Activated B cell treated with CpG ODN at 0.5 μM for 24 hours (primary cell): ENCODE data around the gene ZNF862. TPM values are rescaled to one million over a fixed set of nuclear protein-coding genes. Genes with fewer than 3 reads are reported as not detected.

Experiments
- ATAC-seq: fragments of 200-7000 bp; cut with Tn5 transposase; one replicate; pipeline ENCODE4 v1.10.0; 2021; ENCODE audit warnings: low read depth, mild to moderate bottlenecking, moderate library complexity
- CTCF ChIA-PET: fragments of 350-600 bp; sonication (Branson Sonifier 250); formaldehyde crosslinking; loops from one replicate; lab custom pipeline; 2021; ENCODE audit warnings: antibody characterized with exemption; lab: Charles Lee
- POLR2A ChIA-PET: fragments of 350-600 bp; sonication (Branson Sonifier 250); formaldehyde crosslinking; loops from one replicate; lab custom pipeline; 2021; ENCODE audit warnings: antibody characterized with exemption; lab: Charles Lee
- DNase-seq: peaks from one replicate; pipeline ENCODE4 v3.0.0; 2022
- H3K27ac Mint-ChIP-seq: one replicate; pipeline ENCODE4 v1.8.0; 2020; ENCODE audit warnings: mixed read lengths
- H3K27me3 Mint-ChIP-seq: one replicate; pipeline ENCODE4 v1.8.0; 2021; ENCODE audit warnings: mixed read lengths
- H3K36me3 Mint-ChIP-seq: one replicate; pipeline ENCODE4 v1.8.0; 2021; ENCODE audit warnings: low read depth, mixed read lengths
- H3K4me1 Mint-ChIP-seq: one replicate; pipeline ENCODE4 v1.8.0; 2021; ENCODE audit warnings: mixed read lengths
- H3K4me3 Mint-ChIP-seq: one replicate; pipeline ENCODE4 v1.8.0; 2020; ENCODE audit warnings: mild to moderate bottlenecking, mixed read lengths
- H3K9me3 Mint-ChIP-seq: one replicate; pipeline ENCODE4 v1.8.0; 2020; ENCODE audit warnings: mixed read lengths
- CTCF ChIP-seq: fragments of 200-600 bp; IDR thresholded peaks from one replicate; pipeline ENCODE4 v1.8.0; 2022; ENCODE audit warnings: antibody characterized with exemption, mild to moderate bottlenecking
- intact Hi-C: fragments of 100-400 bp; cut with micrococcal nuclease; formaldehyde crosslinking; loops from one replicate; pipeline ENCODE4 v1.15.1; 2024
- total RNA-seq: library from RNA; stranded (reverse); gene quantifications from 2 replicates; pipeline ENCODE4 v1.2.3, GENCODE V29; 2022

The ZNF862 gene
- total RNA-seq, 1 donor from 2014 or later = 17.6 TPM

DNA sequence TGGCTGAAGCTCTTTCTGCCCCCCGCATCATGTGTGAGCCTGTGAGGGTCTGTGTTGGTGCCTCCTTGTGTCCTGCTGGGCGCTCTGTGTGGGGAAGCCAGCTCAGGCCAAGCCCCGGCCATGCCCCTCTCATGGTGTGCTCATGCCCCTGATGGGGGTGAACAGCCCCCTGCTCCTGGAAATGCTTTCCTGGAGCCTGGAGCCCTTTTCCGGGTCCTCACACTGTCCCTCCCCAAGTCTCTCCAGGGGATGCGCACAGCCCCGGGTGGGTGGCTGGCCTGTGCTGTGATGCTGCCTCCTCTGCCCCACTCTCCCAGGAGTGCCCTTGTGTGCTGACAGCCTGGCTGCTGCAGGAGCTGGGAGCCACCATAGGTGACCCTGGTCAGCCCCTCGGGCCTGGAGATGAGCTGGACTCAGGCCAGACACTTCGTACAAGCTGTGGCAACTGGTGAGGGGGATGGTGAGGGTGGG, 20.8 kb upstream of the ZNF862 start:
- no peak for TF ChIP-seq CTCF
- DNase-seq (no peak), ATAC-seq (no peak)
- intact Hi-C loops = no loop called here
- Mint-ChIP-seq H3K27ac (no peak overlapping the region), H3K4me3 (no peak overlapping the region), H3K27me3 (no peaks in the 10 kb centered on the region), H3K4me1 (no peaks in the 10 kb centered on the region), H3K36me3 (no peaks in the 10 kb centered on the region), H3K9me3 (no peaks in the 10 kb centered on the region)
- POLR2A ChIA-PET = no interaction called here
- CTCF ChIA-PET = no interaction called here

DNA sequence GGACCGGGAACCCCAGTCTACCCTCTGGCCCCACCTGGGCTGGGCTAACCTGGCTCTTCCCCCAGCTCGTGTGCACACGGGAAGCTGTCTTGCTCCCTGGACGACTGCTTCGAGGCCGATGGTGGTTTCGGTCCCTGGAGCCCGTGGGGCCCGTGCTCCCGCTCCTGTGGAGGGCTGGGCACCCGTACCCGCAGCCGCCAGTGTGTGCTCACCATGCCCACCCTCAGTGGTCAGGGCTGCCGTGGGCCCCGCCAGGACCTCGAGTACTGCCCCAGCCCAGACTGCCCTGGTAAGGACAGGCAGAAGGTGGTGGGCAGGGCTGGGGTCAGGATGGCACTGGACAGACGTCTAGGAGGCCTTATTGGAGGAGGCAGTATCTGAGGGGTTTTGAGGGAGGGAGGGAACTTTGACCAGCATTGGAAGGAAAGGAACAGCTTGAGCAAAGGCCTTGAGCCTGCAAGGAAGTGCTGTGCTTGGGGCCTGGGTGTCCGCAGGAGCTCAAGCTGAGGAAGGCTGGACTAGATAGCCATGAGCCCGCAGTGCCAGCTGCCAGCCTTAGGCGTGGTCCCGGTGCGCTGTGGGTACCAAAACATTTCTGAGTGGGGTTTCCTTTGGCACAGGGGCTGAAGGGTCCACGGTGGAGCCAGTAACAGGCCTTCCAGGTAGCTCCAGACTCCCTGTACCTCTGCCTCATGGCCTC, 20.2 kb upstream of the ZNF862 start:
- POLR2A ChIA-PET = no interaction called here
- H3K4me3 Mint-ChIP-seq = no peak overlapping the region
- ATAC-seq (no peak), DNase-seq (no peak)
- H3K4me1 Mint-ChIP-seq = no peaks in the 10 kb centered on the region
- intact Hi-C loops = no loop called here
- CTCF ChIA-PET = no interaction called here
- H3K27me3 Mint-ChIP-seq = no peaks in the 10 kb centered on the region
- no peaks in the 10 kb centered on the region for H3K36me3 Mint-ChIP-seq
- TF ChIP-seq CTCF = no peak
- no peak overlapping the region for H3K27ac Mint-ChIP-seq
- no peaks in the 10 kb centered on the region for H3K9me3 Mint-ChIP-seq

DNA sequence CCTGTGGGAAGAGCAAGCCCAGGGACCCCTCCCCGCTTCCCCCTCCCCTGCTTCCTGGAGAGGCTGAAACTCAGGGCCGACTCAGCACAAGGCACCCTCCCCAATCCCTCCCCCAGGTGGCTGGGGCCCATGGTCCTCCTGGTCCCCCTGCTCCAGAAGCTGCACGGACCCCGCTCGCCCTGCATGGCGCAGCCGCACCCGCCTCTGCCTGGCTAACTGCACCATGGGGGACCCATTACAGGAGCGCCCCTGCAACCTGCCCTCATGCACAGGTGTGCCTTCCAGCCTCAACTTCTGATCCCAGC, 19.7 kb upstream of the ZNF862 start:
- no peaks in the 10 kb centered on the region for H3K4me1 Mint-ChIP-seq
- CTCF ChIA-PET = no interaction called here
- ATAC-seq = no peak
- TF ChIP-seq CTCF = no peak
- POLR2A ChIA-PET = no interaction called here
- H3K27ac Mint-ChIP-seq = no peak overlapping the region
- intact Hi-C loops = no loop called here
- H3K27me3 Mint-ChIP-seq = no peaks in the 10 kb centered on the region
- no peak for DNase-seq
- H3K9me3 Mint-ChIP-seq = no peaks in the 10 kb centered on the region
- no peak overlapping the region for H3K4me3 Mint-ChIP-seq
- no peaks in the 10 kb centered on the region for H3K36me3 Mint-ChIP-seq

DNA sequence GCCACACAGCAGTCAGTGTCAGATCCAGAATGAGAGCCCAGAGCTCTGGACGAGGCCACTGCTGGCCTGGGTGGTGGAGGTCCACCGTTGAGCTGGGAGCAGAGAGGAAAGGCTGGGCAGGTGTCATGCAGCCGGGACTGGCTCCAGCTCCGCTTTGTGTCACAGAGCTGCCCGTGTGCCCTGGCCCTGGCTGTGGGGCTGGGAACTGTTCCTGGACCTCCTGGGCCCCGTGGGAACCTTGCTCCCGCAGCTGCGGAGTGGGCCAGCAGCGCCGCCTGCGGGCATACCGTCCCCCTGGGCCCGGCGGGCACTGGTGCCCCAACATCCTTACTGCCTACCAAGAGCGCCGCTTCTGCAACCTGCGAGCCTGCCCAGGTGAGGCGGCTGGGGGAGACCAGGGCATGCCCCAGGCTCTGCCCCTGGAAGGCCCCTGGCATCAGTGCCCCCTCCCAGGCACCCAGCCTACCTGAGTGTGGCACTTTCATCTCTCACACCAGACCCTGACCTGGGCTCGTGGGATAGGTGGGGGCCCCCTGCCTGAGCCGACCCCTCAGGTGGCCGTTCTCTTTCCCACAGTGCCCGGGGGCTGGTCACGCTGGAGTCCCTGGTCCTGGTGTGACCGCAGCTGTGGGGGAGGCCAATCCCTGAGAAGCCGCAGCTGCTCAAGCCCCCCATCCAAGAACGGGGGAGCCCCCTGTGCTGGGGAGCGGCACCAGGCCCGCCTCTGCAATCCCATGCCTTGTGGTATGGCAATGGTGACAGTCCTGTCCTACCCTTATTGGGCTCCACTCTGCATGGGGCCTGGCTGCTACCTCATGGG, 18.8 kb upstream of the ZNF862 start:
- Mint-ChIP-seq H3K4me3 (no peak overlapping the region), H3K27me3 (no peaks in the 10 kb centered on the region), H3K9me3 (no peaks in the 10 kb centered on the region), H3K27ac (no peak overlapping the region), H3K36me3 (no peaks in the 10 kb centered on the region), H3K4me1 (no peaks in the 10 kb centered on the region)
- TF ChIP-seq CTCF = no peak
- DNase-seq (no peak), ATAC-seq (no peak)
- ChIA-PET POLR2A (no interaction called here), CTCF (no interaction called here)
- intact Hi-C loops = no loop called here

GRCh38 chr7:149819961-149820340, 18.2 kb upstream of the ZNF862 start:
- TF ChIP-seq CTCF = no peak
- Mint-ChIP-seq H3K27ac (no peak overlapping the region), H3K4me1 (no peaks in the 10 kb centered on the region), H3K27me3 (no peaks in the 10 kb centered on the region), H3K4me3 (no peak overlapping the region), H3K9me3 (no peaks in the 10 kb centered on the region), H3K36me3 (no peaks in the 10 kb centered on the region)
- ChIA-PET CTCF (no interaction called here), POLR2A (no interaction called here)
- ATAC-seq = no peak
- intact Hi-C loops = no loop called here
- DNase-seq = no peak
